Measurements from ENCODE around the gene HSPB7. TPM values are rescaled to one million over a fixed set of nuclear protein-coding genes. Genes with fewer than 3 reads are reported as not detected.
"Not testable (repeated sequence)": the region's sequence is repeated elsewhere in the genome, so short reads cannot be mapped to it uniquely, and the experiment has no call there.

HSPB7 gene
- total RNA-seq, 1 donor = not detected

GRCh38 chr1:16009678-16010077, 8.2 kb downstream of the HSPB7 start:
- no peaks in the 10 kb centered on the region for H3K9me3 ChIP-seq (ENCODE audit: low read depth, low read length)
- no peaks in the 10 kb centered on the region for H3K27me3 ChIP-seq (ENCODE audit: insufficient read depth, low read length)
- H3K4me3 ChIP-seq (ENCODE audit: low read length) = no peak overlapping the region
- H3K4me1 ChIP-seq (ENCODE audit: insufficient read depth, low read length) = peaks cover 8% of the 10 kb centered on the region

GRCh38 chr1:16009030-16009460, 8.8 kb downstream of the HSPB7 start:
- no peak overlapping the region for H3K4me3 ChIP-seq (ENCODE audit: low read length)
- peaks cover 8% of the 10 kb centered on the region for H3K4me1 ChIP-seq (ENCODE audit: insufficient read depth, low read length)
- H3K9me3 ChIP-seq (ENCODE audit: low read depth, low read length) = no peaks in the 10 kb centered on the region
- no peaks in the 10 kb centered on the region for H3K27me3 ChIP-seq (ENCODE audit: insufficient read depth, low read length)

- Histone ChIP-seq H3K27me3 (ENCODE audit: insufficient read depth, low read length) (no peaks in the 10 kb centered on the region), H3K9me3 (ENCODE audit: low read depth, low read length) (no peaks in the 10 kb centered on the region), H3K4me3 (ENCODE audit: low read length) (no peak overlapping the region), H3K4me1 (ENCODE audit: insufficient read depth, low read length) (peaks cover 8% of the 10 kb centered on the region)
Observed at GRCh38 chr1:16007671-16008341, 10.0 kb downstream of the HSPB7 start.

DNA sequence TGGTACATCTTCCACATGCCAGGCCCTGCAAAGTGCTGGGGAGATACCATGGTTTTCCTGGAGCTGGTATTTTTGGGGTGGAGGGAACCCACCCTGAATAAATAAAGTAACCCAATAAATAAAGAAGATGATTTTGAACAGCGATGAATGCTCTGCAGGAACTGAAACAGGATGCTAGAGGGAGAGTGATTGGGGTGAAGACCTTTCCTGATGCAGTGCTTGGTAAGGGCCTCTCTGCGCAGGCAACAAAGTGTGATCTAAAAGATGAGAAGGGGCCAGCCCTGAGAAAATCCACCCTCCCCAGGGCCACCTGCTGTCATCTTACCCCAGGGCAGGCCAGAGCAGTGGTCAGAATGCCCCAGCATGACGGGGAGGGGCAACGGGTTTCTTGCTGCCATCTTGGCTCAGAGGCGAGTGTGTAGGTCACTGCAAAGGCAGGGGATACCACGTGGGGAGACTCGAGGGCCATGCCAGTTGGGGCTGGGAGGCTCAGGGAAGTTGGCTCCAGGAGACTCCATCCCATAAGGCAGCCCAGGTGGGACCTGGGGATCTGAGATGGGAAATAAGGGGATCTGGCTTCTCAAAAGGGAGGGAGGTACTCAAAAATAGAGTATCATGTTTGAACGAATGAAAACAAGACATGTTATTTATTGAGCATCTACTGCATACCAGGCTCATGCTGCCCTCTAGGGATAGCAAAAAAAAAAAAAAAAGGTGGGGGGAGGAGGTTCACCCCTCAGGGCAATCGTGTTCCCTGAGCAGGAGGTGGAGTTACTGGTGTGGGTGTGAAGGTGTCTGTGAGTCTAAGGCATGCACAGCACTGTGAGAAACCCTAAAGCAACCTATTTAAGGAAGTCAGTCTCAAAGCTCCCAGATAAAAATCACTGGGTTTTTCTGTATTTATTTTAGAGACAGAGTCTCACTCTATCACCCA, 11.0 kb downstream of the HSPB7 start:
- Histone ChIP-seq H3K9me3 (ENCODE audit: low read depth, low read length) (no peaks in the 10 kb centered on the region), H3K4me3 (ENCODE audit: low read length) (no peak overlapping the region), H3K27me3 (ENCODE audit: insufficient read depth, low read length) (no peaks in the 10 kb centered on the region), H3K4me1 (ENCODE audit: insufficient read depth, low read length) (no peaks in the 10 kb centered on the region)

GRCh38 chr1:16006010-16006409, 11.8 kb downstream of the HSPB7 start:
- H3K27me3 ChIP-seq (ENCODE audit: insufficient read depth, low read length) = no peaks in the 10 kb centered on the region
- H3K4me3 ChIP-seq (ENCODE audit: low read length) = no peak overlapping the region
- H3K4me1 ChIP-seq (ENCODE audit: insufficient read depth, low read length) = no peaks in the 10 kb centered on the region
- no peaks in the 10 kb centered on the region for H3K9me3 ChIP-seq (ENCODE audit: low read depth, low read length)

DNA sequence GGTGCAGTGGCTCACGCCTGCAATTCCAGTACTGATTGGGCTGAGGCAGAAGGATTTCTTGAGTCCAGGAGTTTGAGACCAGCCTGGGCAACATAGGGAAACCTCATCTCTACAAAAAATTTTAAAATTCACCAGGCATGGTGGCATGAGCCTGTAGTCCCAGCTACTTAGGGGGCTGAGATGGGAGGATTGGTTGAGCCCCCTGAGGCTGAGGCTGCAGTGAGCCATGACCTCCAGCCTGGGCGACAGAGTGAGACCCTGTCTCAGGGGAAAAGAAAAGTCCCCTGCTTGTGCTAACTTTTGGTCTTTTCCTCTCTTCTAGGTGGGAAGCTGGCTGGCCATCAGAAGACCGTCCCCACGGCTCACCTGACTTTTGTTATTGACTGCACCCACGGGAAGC, 12.2 kb downstream of the HSPB7 start:
- H3K27me3 ChIP-seq (ENCODE audit: insufficient read depth, low read length) = no peaks in the 10 kb centered on the region
- no peaks in the 10 kb centered on the region for H3K4me1 ChIP-seq (ENCODE audit: insufficient read depth, low read length)
- no peaks in the 10 kb centered on the region for H3K9me3 ChIP-seq (ENCODE audit: low read depth, low read length)
- no peak overlapping the region for H3K4me3 ChIP-seq (ENCODE audit: low read length)

DNA sequence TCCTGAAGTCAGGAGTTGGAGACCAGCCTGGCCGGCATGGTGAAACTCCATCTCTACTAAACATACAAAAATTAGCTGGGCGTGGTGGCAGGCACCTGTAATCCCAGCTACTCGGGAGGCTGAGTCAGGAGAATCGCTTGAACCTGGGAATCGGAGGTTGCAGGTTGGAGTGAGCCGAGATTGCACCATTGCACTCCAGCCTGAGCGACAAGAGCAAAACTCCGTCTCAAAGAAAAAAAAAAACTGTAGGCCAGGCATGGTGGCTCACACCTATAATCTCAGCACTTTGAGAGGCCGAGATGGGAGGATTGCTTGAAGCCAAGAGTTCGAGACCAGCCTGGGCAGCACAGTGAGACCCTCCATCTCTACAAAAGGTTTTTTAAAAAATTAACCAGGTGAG, 16.6 kb downstream of the HSPB7 start:
- not testable (repeated sequence) for H3K9me3 ChIP-seq (ENCODE audit: low read depth, low read length); H3K4me3 ChIP-seq (ENCODE audit: low read length); H3K4me1 ChIP-seq (ENCODE audit: insufficient read depth, low read length); H3K27me3 ChIP-seq (ENCODE audit: insufficient read depth, low read length)

DNA sequence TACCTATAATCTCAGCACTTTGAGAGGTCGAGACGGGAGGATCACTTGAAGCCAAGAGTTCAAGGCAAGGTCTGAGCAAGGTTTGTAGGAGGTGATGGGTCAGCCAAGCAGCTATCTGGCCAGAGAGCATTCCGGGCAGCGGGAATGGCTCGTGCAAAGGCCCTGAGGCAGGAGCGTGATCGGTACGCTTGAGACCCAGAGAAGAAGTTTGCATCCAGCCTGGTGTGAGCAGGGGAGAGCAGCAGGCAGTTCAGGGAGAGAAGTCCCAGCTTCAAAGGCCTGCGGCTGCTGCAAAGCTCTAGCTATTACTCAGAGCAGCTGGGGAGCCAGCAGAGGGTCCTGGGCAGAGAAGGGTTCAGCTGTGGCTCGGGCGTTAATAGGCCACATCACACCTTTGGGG, 18.9 kb downstream of the HSPB7 start:
- Histone ChIP-seq H3K4me3 (ENCODE audit: low read length) (no peak overlapping the region), H3K4me1 (ENCODE audit: insufficient read depth, low read length) (no peaks in the 10 kb centered on the region), H3K9me3 (ENCODE audit: low read depth, low read length) (no peaks in the 10 kb centered on the region), H3K27me3 (ENCODE audit: insufficient read depth, low read length) (no peaks in the 10 kb centered on the region)

DNA sequence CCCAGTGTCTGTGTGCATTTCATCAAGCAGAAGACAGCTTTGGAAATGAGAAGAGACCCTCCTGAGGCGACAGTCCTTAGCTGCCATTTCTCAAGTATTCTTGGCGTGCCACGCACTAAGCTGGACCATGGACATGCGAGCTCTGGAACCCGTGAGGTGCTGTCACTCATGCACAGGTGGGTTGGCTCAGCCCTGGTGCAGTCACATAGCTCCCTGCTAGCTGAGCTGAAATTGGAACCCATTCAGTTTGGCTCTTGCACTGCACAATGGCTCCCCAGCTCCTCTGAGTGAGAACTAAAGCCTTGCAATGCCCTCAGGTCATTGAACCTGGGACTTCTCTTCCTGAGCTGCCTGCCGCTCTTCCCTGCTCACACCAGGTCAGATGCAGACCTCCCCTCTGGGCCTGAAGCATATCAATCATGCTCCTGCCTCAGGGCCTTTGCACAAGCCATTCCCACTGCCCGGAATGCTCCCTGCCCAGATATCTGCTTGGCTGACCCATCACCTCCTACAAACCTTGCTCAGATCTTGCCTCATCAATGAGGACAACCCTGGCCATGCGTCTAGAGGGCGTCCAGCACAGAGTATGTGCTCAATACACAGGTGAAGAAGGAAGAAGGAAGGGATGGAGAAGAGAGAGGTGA, 20.1 kb downstream of the HSPB7 start:
- Histone ChIP-seq H3K4me1 (ENCODE audit: insufficient read depth, low read length) (no peaks in the 10 kb centered on the region), H3K4me3 (ENCODE audit: low read length) (no peak overlapping the region), H3K27me3 (ENCODE audit: insufficient read depth, low read length) (no peaks in the 10 kb centered on the region), H3K9me3 (ENCODE audit: low read depth, low read length) (no peaks in the 10 kb centered on the region)

DNA sequence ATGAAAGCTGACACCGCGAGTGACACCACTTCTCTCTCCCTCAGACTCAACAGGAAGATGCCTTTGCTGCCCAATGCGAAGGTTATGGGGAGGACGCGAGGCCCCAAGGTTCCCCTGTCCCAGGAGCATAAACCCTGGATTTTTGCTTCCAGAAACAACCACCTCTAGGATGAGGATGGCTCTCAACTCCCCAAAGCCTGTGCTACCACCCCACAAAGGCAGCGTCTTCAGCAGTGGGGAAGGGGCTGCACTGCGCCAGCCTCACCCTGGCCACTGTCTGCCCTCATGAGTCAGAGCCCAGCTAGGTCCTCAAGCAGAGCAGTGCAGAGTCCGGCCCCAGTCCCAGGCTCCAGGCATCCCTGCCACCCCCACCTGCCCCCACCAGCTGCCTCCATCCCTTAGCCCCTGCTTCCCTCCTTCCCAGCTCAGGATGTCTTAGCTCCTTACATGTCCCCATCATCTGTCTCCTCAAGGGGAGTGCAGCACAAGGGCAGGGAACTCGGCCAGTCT, 20.7 kb downstream of the HSPB7 start:
- H3K9me3 ChIP-seq (ENCODE audit: low read depth, low read length) = no peaks in the 10 kb centered on the region
- H3K4me3 ChIP-seq (ENCODE audit: low read length) = no peak overlapping the region
- H3K27me3 ChIP-seq (ENCODE audit: insufficient read depth, low read length) = no peaks in the 10 kb centered on the region
- H3K4me1 ChIP-seq (ENCODE audit: insufficient read depth, low read length) = no peaks in the 10 kb centered on the region

GRCh38 chr1:15994590-15995351, 23.1 kb downstream of the HSPB7 start:
- Histone ChIP-seq H3K9me3 (ENCODE audit: low read depth, low read length) (no peaks in the 10 kb centered on the region), H3K4me3 (ENCODE audit: low read length) (no peak overlapping the region), H3K4me1 (ENCODE audit: insufficient read depth, low read length) (no peaks in the 10 kb centered on the region), H3K27me3 (ENCODE audit: insufficient read depth, low read length) (no peaks in the 10 kb centered on the region)

DNA sequence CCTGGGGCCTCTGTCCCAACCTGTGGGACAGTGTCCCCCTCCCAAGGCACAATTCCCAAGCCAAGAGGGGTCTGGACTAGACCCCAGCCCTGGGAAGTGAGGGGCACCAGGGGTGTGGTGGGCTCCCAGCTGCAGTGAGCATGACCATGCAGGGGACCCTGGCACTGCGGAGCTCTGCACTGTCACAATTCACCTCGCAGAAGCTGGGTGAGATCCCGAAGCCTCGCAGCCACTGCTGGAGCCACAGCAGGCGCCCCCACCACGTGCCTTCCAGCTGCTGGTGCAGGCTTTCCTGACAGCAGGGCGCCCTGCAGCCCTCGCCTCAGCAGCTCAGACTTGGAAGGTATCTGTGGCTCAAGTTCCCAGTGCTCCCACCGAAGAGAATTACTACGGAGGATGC, 23.8 kb downstream of the HSPB7 start:
- no peak overlapping the region for H3K4me3 ChIP-seq (ENCODE audit: low read length)

DNA sequence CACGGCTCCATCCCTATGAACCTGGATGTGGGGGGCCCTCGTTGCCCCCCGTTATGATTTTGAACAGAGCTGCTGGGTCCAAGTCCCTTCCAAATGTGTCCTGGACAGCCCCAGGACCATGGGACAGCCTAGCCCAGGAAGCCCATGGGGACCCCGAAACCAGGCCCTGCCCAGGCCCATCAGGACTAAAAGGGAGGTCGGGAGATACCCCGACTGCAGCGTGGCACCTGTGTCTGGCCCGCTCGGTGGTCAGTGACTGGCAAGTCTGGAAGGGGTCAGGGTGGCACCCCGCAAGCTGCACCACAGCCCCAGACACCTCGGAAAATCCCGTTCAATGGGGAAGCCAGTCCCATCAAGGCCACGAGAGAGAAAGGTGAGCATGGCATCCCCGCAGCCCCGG, 24.2 kb downstream of the HSPB7 start:
- H3K4me1 ChIP-seq (ENCODE audit: insufficient read depth, low read length) = no peaks in the 10 kb centered on the region
- H3K27me3 ChIP-seq (ENCODE audit: insufficient read depth, low read length) = no peaks in the 10 kb centered on the region
- no peak overlapping the region for H3K4me3 ChIP-seq (ENCODE audit: low read length)
- no peaks in the 10 kb centered on the region for H3K9me3 ChIP-seq (ENCODE audit: low read depth, low read length)

More for the DNA sequence above, 23.8 kb downstream of the HSPB7 start:
- H3K27me3 ChIP-seq (ENCODE audit: insufficient read depth, low read length) = no peaks in the 10 kb centered on the region
- H3K4me1 ChIP-seq (ENCODE audit: insufficient read depth, low read length) = no peaks in the 10 kb centered on the region
- no peaks in the 10 kb centered on the region for H3K9me3 ChIP-seq (ENCODE audit: low read depth, low read length)

- Histone ChIP-seq H3K4me3 (ENCODE audit: low read length) (no peak overlapping the region), H3K4me1 (ENCODE audit: insufficient read depth, low read length) (no peaks in the 10 kb centered on the region), H3K27me3 (ENCODE audit: insufficient read depth, low read length) (no peaks in the 10 kb centered on the region), H3K9me3 (ENCODE audit: low read depth, low read length) (no peaks in the 10 kb centered on the region)
Observed at GRCh38 chr1:15992582-15993500, 25.0 kb downstream of the HSPB7 start.
